GM12892 (cell line): ENCODE data around the gene HECW1.

Experiments
- DNase-seq: peaks from one replicate; pipeline ENCODE4 v3.0.0; 2011; ENCODE audit not compliant: insufficient read length
- FAIRE-seq: peaks from 2 replicates; lab custom pipeline; 2011; peaks lifted over from hg19 to GRCh38; lab: Jason Lieb, UNC
- POLR2A ChIP-seq: IDR thresholded peaks from 2 replicates; pipeline ENCODE4 v1.6.1; 2011; ENCODE audit warnings: low read depth, low read length, control low read depth
- POLR2AphosphoS5 ChIP-seq: IDR thresholded peaks from 2 replicates; pipeline ENCODE4 v1.6.1; 2011; ENCODE audit warnings: low read depth, low read length, control low read depth
- TAF1 ChIP-seq: IDR thresholded peaks from 2 replicates; pipeline ENCODE4 v1.6.1; 2011; ENCODE audit warnings: low read depth, mild to moderate bottlenecking, control low read depth, low read length, borderline replicate concordance

The HECW1 gene

DNA sequence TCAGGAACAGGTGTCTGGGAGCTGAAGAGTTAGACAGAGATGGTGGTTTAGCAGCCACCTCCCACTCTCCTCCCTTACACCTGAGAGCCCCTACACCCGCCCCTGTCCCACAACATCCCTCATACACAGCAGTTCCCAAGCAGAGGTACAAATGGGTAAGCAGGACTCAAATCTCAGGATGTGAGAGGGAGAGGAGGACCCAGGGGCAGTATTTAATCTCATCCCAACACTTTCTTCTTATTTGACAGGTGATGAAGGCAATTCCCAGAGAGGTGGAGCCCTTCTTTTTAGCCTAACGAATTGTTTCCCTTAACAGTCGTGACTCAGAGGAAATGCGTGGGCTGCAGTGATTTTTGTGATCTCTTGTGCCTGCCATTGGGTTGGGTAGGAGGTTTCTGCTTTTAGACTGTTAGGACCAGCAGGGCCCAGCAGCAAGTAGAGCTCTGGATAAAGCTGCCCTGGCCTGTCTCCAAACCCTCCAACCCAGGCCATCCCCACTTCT lies 191.3 kb downstream of the HECW1 start:
- FAIRE-seq (peak; percentile 78), DNase-seq (no peak)
- TF ChIP-seq POLR2AphosphoS5 = no peak
- no peak for TF ChIP-seq POLR2A
- no peak for TF ChIP-seq TAF1

DNA sequence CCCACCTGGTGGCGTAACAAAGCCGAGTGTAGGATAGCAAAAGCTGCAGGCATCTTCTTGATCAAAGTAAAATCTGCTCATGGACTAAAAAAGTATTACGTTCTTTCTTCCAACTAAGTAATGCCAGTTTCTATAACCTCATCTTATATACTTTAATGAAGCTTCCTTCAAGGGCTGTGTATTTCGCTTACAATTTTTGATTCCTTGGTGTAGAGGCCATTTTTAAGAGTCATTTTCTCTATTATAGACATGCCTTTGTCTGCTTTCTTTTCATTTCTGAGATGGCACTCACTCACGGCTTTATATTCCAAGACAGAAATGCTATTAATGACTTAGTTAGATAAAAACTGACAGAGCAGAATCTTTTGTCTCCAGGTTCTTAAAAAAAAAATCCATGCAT lies 194.0 kb downstream of the HECW1 start:
- no peak for FAIRE-seq
- TF ChIP-seq POLR2AphosphoS5 = no peak
- no peak for DNase-seq

DNA sequence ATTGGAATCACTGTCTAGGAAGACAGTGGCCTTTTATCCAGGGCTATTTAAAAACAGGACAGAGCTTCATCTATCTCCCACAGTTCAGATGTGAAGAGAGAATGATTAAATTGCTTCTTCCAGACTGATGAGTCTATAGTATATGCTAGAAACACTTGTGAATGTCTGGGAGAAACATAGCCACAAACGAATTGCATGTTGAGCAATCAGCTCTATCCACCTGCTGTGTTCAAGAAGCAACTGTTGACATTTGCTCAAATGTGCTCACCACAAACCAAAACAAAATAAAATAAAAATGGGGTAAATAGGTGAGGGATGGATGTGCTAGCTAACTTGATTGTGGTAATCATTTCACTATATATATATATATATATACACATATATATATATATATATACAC lies 195.1 kb downstream of the HECW1 start:
- TF ChIP-seq POLR2AphosphoS5 (no peak), POLR2A (no peak), TAF1 (no peak)
- DNase-seq (no peak), FAIRE-seq (no peak)

DNA sequence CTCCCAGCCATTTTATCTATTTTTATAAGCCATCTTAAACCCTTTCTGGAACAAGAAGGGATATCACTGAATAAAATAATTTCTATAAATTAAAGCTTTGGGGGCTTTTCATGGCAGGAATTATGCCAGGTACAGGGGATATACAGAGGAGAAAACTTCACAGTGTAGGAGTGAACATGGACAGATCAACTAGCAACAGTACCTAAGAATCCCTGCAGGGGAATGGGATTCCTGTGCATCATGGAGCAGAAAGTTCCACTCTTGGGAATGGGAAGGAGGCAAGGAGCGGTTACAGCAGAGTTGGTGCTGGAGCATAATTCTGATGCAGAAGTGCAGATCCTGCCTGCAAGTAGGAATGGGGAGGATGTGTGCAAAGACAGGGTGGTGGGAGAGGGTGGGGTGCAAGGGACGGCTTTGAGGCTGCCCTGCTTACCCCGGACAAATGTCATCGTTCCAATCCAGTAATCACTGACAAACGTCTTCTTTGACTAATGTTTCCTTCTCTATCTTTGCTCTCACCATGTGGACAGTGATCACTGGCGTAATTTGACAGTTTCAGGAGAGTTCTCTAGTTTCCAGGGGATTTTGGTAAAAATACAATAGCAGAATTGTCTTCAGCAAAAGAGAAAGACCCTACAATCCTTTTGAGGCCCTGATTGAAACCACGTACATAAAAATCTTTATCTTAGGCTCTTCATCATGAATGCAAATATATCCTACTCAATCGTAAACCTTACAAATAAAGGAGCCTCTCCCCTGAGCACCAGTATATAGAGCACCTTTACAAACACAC lies 196.7 kb downstream of the HECW1 start:
- no peak for DNase-seq
- no peak for FAIRE-seq
- no peak for TF ChIP-seq POLR2AphosphoS5
- no peak for TF ChIP-seq POLR2A
- TF ChIP-seq TAF1 = no peak

DNA sequence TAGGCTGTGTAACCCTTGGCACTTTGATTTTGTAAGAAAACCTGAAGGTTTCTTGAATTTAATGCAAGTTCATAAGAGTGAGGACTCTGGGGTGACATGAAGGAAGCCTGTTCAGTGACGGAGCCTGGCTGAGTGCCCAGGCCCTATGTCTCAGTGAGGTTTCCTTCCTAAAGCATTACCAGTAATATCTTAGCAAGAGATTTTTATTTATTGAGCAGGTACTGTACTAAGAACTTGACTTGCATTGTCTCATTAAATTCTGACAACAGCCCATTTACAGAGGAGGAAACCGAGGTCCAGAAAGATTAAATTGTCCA lies 197.2 kb downstream of the HECW1 start:
- DNase-seq (no peak), FAIRE-seq (no peak)
- TF ChIP-seq POLR2AphosphoS5 (no peak), TAF1 (no peak), POLR2A (no peak)

DNA sequence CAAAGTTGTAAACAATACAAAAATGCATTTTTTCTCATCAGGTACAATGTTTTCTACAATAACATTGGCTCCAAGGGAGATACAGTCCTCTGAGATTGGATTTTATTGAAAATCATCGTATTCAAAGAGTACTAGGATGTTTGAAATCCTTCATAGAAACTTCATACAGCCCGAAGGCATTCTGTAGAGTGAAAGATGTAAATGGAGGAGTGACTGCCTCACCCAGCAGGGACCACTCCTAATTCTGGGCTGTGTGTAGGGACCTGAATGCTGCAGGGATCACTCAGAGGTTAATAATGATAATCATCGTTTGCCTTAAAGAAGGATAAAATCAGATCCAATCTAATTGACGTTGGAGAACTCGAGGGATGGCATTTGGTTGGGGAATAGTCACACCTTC lies 198.6 kb downstream of the HECW1 start:
- DNase-seq = no peak
- TF ChIP-seq TAF1 (no peak), POLR2A (no peak)
- FAIRE-seq = no peak

DNA sequence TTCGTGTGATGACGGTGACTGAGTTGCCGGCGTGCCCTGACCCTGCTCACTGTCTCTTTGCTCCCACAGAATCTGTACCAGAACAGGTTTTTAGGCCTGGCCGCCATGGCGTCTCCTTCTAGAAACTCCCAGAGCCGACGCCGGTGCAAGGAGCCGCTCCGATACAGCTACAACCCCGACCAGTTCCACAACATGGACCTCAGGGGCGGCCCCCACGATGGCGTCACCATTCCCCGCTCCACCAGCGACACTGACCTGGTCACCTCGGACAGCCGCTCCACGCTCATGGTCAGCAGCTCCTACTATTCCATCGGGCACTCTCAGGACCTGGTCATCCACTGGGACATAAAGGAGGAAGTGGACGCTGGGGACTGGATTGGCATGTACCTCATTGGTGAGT lies 199.2 kb downstream of the HECW1 start:
- TF ChIP-seq POLR2A = no peak
- TF ChIP-seq POLR2AphosphoS5 = no peak
- no peak for TF ChIP-seq TAF1
- FAIRE-seq (no peak), DNase-seq (no peak)

DNA sequence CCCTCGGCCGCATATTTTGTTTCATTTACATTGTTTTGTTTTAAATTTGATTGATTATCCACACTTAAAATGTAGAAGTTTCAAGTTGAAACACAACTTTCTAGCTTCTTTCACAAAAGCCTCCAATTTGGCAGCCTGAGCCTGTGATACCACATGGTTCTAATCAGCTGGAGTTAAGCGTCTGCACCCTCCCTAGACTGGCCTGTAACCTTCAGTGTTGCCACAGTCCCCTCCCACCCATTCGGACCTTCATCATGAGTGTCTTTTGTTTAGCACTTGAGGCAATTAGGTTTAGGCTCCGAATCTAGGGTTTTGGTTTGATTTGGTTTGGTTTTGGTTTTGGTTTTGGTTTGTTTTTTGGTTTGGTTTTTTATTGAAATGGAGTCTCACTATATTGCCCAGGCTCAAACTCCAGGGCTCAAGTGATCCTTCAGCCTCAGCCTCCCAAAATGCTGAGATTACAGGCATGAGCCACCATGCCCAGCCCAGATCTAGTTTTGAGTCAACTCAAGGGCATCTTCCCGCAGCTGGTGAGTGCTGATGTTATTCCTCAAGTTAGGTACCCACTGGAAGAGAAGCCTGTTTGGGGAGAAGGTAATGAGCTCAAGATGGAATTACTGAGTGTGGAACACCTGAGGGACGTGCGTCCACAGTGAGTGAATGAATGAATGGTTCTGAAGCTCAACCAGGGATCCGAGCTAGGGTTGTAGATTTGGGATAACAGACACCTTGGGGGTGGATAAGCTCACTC lies 201.4 kb downstream of the HECW1 start:
- TF ChIP-seq POLR2AphosphoS5 (no peak), POLR2A (no peak), TAF1 (no peak)
- FAIRE-seq = peak; percentile 21

DNA sequence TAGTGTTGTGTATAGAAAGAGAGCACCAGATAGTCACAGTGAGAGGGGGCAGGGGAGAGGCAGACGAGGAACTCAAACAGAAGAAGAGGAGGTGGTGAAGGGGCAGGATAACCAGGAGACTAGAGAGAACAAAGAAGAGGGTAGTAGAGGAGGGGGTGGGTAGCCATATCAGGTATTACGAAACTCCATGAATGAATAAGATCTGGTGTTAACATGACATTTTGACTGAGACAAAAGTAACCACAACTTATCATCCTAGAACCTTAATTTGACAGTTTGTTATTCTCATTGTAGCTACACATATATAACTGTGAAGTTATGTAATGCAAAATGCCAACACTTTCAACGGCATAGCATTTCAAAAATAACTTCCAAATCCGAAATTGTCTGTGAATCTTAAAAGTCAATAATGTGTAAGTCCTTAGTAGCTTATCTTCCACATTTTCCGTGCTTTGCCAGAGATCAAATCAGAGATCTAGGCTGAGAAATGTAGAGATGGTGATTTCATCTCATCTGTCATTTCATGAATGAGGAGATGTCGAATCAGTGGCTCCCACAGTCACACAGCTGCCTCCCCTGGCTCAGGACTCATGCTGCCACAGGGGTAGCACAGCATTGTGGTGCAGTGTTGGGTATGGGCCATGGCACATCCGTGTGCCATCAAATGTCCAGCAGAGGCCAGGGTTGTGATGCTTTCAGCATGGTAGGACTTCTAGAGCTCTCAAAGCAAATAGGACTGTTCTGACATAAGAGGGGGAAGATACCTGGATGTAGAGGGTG lies 202.1 kb downstream of the HECW1 start:
- DNase-seq = no peak
- FAIRE-seq = peak; percentile 92
- no peak for TF ChIP-seq POLR2AphosphoS5
- TF ChIP-seq TAF1 = no peak
- no peak for TF ChIP-seq POLR2A

More for the DNA sequence above, 201.4 kb downstream of the HECW1 start:
- no peak for DNase-seq

DNA sequence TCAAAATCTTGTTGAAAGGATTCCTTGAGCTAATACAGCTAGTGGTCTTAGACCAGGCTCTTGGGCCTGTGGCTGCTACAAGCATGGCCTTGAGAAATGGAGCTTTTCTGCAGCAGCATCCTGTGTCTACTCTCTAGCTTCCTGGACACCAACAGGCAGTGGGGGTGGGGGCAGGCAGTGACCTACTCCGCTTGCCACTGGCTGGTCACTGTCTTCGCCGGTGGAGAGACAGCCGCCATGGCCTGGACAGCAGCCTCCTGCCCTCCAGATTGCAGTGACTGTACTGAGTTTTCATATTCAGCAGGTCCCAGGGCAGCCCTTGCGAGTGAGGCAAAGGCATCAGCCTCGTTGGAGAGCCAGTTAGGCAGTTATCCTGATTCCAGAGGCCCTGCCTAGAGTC lies 204.6 kb downstream of the HECW1 start:
- no peak for FAIRE-seq
- no peak for TF ChIP-seq TAF1
- TF ChIP-seq POLR2A = no peak
- no peak for DNase-seq

DNA sequence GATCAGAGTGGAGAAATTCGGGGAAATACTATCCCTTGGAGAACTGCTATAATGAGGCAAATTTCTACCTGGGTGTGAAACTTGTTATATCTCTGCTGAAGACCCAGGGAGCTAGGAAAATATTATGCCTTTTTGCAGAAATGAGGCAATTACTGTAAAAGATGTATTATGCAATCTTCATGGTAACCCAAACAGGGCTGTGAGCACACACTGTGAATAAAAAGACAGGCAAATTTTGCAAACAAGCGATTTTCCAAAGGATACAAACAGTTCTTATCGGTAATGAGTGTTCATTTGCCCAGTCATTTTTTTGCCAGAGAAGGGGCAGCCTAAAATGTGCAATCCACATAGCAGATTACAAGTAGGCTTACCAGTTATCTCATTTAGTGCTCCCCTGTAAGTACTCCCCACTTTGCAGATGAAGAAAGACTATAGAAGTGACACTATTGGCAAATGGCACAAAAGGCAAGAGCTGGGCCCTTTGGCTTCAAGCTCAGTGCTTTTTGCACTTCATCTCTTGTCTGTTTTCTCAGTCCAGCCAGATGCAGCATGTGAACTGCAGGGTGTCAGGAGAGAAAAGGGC lies 205.8 kb downstream of the HECW1 start:
- DNase-seq (no peak), FAIRE-seq (no peak)
- TF ChIP-seq TAF1 (no peak), POLR2A (no peak), POLR2AphosphoS5 (no peak)
